Measurements from ENCODE around the gene FOXJ2.
"Not testable (repeated sequence)": the region's sequence is repeated elsewhere in the genome, so short reads cannot be mapped to it uniquely, and the experiment has no call there.

- not testable (repeated sequence) for TF ChIP-seq CTCF (IDR thresholded peaks at IDR 0.05); EZH2 (IDR thresholded peaks at IDR 0.05; ENCODE audit: borderline replicate concordance, insufficient read depth, low read depth, low read length, poor library complexity, severe bottlenecking)
Observed at GRCh38 chr12:8084351-8084750, 51.8 kb downstream of the FOXJ2 start.

Measured in B cell (primary cell).